ENCODE data around the gene ASB9. TPM values are rescaled to one million over a fixed set of nuclear protein-coding genes. Genes with fewer than 3 reads are reported as not detected.

ASB9 gene
- total and polyA plus RNA-seq, 9 of the 15 experiments (the other 6 are each of a cell fraction or from before 2014, with no cell fraction given): 0.27 to 1.7 (median 0.96) TPM

DNA sequence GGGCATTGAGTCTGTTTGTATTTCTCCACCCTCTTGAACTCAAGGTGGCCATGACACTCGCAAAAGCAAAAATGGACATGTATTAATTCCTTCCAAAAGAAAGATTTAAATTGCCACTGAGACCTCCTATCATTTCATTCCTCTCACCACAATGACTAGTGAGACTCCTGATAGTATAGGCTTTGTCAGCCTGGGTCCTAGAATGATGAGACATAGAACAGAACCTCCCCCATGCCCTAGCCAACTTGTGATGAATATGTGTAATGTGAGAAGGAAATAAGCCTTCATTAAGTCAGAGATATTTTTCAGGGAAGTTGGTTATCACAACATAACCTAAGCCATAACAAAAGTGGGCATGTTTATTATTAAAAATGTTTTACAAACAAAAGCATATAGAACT lies 62.5 kb downstream of the ASB9 start:
- Histone ChIP-seq H3K4me1 (replicated peaks in 1 of 2; ENCODE audit: control insufficient read depth in 2 of 2, insufficient read depth in 2 of 2, low read length in 2 of 2) (no peaks in the 10 kb centered on the region), H4K20me1 (replicated peaks; ENCODE audit: control insufficient read depth, insufficient read depth, low read length) (no peaks in the 10 kb centered on the region), H3K27me3 (ENCODE audit: control insufficient read depth in 2 of 2, insufficient read depth in 2 of 2, low read length in 2 of 2) (no peaks in the 10 kb centered on the region), H2AFZ (ENCODE audit: low read depth, low read length) (no peak overlapping the region), H3K9me1 (ENCODE audit: control insufficient read depth, insufficient read depth, low read length) (no peaks in the 10 kb centered on the region), H3K79me2 (ENCODE audit: control insufficient read depth, insufficient read depth, low read length) (no peaks in the 10 kb centered on the region), H3K4me2 (ENCODE audit: insufficient read depth, low read length) (no peak overlapping the region), H3K9me3 (replicated peaks; ENCODE audit: control insufficient read depth, insufficient read depth, low read depth, low read length) (no peaks in the 10 kb centered on the region), H3K4me3 (no peak overlapping the region), H3K36me3 (ENCODE audit: control insufficient read depth, insufficient read depth, low read length) (no peaks in the 10 kb centered on the region), H3K9ac (ENCODE audit: insufficient read depth in 1 of 2, low read depth in 2 of 2, low read length in 2 of 2) (no peak overlapping the region), H3K27ac (ENCODE audit: extremely low read depth, low read depth, low read length) (no peak overlapping the region)
- intact Hi-C loops (cut with micrococcal nuclease): no loop called here
- TF ChIP-seq, protein P1, sequence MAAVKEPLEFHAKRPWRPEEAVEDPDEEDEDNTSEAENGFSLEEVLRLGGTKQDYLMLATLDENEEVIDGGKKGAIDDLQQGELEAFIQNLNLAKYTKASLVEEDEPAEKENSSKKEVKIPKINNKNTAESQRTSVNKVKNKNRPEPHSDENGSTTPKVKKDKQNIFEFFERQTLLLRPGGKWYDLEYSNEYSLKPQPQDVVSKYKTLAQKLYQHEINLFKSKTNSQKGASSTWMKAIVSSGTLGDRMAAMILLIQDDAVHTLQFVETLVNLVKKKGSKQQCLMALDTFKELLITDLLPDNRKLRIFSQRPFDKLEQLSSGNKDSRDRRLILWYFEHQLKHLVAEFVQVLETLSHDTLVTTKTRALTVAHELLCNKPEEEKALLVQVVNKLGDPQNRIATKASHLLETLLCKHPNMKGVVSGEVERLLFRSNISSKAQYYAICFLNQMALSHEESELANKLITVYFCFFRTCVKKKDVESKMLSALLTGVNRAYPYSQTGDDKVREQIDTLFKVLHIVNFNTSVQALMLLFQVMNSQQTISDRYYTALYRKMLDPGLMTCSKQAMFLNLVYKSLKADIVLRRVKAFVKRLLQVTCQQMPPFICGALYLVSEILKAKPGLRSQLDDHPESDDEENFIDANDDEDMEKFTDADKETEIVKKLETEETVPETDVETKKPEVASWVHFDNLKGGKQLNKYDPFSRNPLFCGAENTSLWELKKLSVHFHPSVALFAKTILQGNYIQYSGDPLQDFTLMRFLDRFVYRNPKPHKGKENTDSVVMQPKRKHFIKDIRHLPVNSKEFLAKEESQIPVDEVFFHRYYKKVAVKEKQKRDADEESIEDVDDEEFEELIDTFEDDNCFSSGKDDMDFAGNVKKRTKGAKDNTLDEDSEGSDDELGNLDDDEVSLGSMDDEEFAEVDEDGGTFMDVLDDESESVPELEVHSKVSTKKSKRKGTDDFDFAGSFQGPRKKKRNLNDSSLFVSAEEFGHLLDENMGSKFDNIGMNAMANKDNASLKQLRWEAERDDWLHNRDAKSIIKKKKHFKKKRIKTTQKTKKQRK (IDR thresholded peaks at IDR 0.05; ENCODE audit: borderline replicate concordance, low read depth, low read length): no peak
- TF ChIP-seq TAF1 (IDR thresholded peaks at IDR 0.05; ENCODE audit: control insufficient read depth, extremely low read depth, insufficient read depth, low read length, severe bottlenecking): no peak
- TF ChIP-seq SIRT6 (IDR thresholded peaks at IDR 0.05; ENCODE audit: low read depth, low read length): no peak
- TF ChIP-seq THRAP3 (IDR thresholded peaks at IDR 0.05; ENCODE audit: borderline replicate concordance): no peak
- TF ChIP-seq FUS (optimal IDR thresholded peaks at IDR 0.05; ENCODE audit: low read depth, low read length): no peak
- BruUV-seq (replicated peaks): no TSS peak
- ChIA-PET POLR2A (no interaction called here), CTCF (ENCODE audit: low intra/inter-chr PET ratio) (no interaction called here)
- ATAC-seq (no peak), DNase-seq (ENCODE audit: extremely low read depth in 1 of 4, low spot score in 3 of 4) (no peak), FAIRE-seq (no peak)
- in situ Hi-C loops (cut with MboI): no loop called here
- 0% methylated on average over 1 of the region's 1 CpG for WGBS (ENCODE audit: insufficient coverage, low coverage, missing lambda C conversion rate)

Data from K562 (cell line).